Stomach (tissue), 9 donors: ENCODE measurements around the gene DHDDS. TPM values are rescaled to one million over a fixed set of nuclear protein-coding genes. Genes with fewer than 3 reads are reported as not detected.

Experiments
- DNase-seq, 2 donors: peaks; one replicate each; pipeline versions ENCODE4 v3.0.0 to v3.0.0-alpha.2; 2013 to 2019
- H3K27ac ChIP-seq, 5 donors: fragments of 200-600 bp in 4 of 5; sonication (generic) in 4 of 5; one replicate each; pipeline ENCODE4 v1.5.1; 2013 to 2019; ENCODE audit warnings: mild to moderate bottlenecking in 1 of 5, moderate library complexity in 1 of 5
- H3K27me3 ChIP-seq, 3 donors: fragments of 200-600 bp; sonication (generic); one replicate each; pipeline ENCODE4 v1.5.1; 2017 to 2019; ENCODE audit warnings: mixed run types in 1 of 3
- H3K36me3 ChIP-seq, 4 donors: fragments of 200-600 bp; sonication (generic); 1 replicate in 3 of 4; 2 replicates in 1 of 4; pipeline ENCODE4 v1.5.1; 2016 to 2019
- H3K4me1 ChIP-seq, 4 donors: fragments of 200-600 bp; sonication (generic); one replicate each; pipeline ENCODE4 v1.5.1; 2016 to 2019
- H3K4me3 ChIP-seq, 4 donors: fragments of 200-600 bp; sonication (generic) in 3 of 4; one replicate each; pipeline ENCODE4 v1.5.1; 2016 to 2019; ENCODE audit warnings: mild to moderate bottlenecking in 1 of 4
- H3K9me3 ChIP-seq, 4 donors: fragments of 200-600 bp; sonication (generic); one replicate each; pipeline ENCODE4 v1.5.1; 2016 to 2019
- EP300 ChIP-seq: sonication (generic); formaldehyde crosslinking; IDR thresholded peaks from one replicate; pipeline ENCODE4 v1.6.1; 2017; ENCODE audit warnings: antibody characterized with exemption
- POLR2A ChIP-seq, 4 donors: fragments of 450-650 bp; IDR thresholded peaks; one replicate each; pipeline ENCODE4 v1.6.1; 2016; ENCODE audit warnings: antibody characterized with exemption in 4 of 4, control low read depth in 2 of 4, mild to moderate bottlenecking in 1 of 4, moderate library complexity in 1 of 4
- POLR2AphosphoS5 ChIP-seq, 3 donors: sonication (generic); formaldehyde crosslinking; IDR thresholded peaks; one replicate each; pipeline ENCODE4 v1.6.1; 2016; ENCODE audit warnings: antibody characterized with exemption in 3 of 3
- WGBS, 5 donors: extraction: QIAGEN DNeasy Blood & Tissue Kit in 3 of 5; methylation state at CpG; one replicate each; pipeline versions ENCODE4 v1.1.5 to v1.1.7; 2013 to 2018; 5-methylcytosine and 5-hydroxymethylcytosine counted together
- intact Hi-C: fragments of 100-400 bp; cut with DNase I; formaldehyde crosslinking; loops from one replicate; pipeline ENCODE4 v1.15.1; 2023; ENCODE audit warnings: low total_unique reads
- polyA plus RNA-seq, 3 donors: library from polyadenylated mRNA; stranded (reverse); fragments of 200-250 nt; gene quantifications; one replicate each; pipeline ENCODE4 v1.2.3, GENCODE V29; 2013
- total RNA-seq, 5 donors: library from RNA; depleted of rRNA; stranded (reverse); fragments of >200 nt; gene quantifications; one replicate each; pipeline versions ENCODE4 v1.1.0 to v1.2.3, GENCODE V29; 2014 to 2016
- TF ChIP-seq, protein P1 (sequence below), 7 experiments: fragments of 450-650 bp in 4 of 7; fragments of 200-600 bp in 3 of 7; sonication (generic) in 3 of 7; IDR thresholded peaks; one replicate each; pipeline ENCODE4 v1.5.1; 2016 to 2019; ENCODE audit warnings: antibody characterized with exemption in 7 of 7, control low read depth in 2 of 7, mild to moderate bottlenecking in 1 of 7
- donor health status: healthy with polysubstance abuse.
- donor health status: Bipolar disorder and iron deficiency.
- donor health status: healthy.

The DHDDS gene
- total and polyA plus RNA-seq, 8 donors, result 15.3 to 63.6 (median 43.7) TPM

DNA sequence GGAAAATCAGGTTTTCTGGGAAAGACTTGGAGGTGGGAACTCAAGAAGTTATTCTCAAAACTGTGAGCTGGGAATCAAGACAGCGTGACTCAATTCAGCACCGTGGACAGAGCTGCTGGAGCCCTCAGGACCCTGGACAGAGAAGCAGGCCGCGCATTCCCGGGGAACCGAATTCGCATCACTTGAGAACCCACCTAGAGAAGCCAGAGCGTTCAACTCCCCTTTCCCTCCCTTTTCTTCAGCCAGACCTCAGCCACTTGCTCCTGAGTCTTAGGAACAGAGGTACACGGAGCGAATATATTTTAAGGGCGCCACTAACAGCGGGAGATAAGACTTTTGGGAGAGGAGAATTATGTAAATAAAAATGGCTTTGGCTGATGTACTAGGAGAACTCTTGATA is 23.5 kb upstream of the DHDDS start:
- intact Hi-C loops, result no loop called here
- 0 to 4% (median 2%) methylated on average over 12 of the region's 12 CpGs for WGBS, 5 donors
- Histone ChIP-seq H3K4me3 (no peak overlapping the region), H3K27me3 (peaks cover 20 to 72% (median 48%) of the 10 kb centered on the region in 3 donors), H3K27ac (no peak overlapping the region), H3K4me1 (peaks cover 0 to 11% (median 5%) of the 10 kb centered on the region in 4 donors), H3K36me3 (no peaks in the 10 kb centered on the region), H3K9me3 (no peaks in the 10 kb centered on the region)
- TF ChIP-seq EP300, result no peak
- peak; percentile 68 to 91 for DNase-seq

DNA sequence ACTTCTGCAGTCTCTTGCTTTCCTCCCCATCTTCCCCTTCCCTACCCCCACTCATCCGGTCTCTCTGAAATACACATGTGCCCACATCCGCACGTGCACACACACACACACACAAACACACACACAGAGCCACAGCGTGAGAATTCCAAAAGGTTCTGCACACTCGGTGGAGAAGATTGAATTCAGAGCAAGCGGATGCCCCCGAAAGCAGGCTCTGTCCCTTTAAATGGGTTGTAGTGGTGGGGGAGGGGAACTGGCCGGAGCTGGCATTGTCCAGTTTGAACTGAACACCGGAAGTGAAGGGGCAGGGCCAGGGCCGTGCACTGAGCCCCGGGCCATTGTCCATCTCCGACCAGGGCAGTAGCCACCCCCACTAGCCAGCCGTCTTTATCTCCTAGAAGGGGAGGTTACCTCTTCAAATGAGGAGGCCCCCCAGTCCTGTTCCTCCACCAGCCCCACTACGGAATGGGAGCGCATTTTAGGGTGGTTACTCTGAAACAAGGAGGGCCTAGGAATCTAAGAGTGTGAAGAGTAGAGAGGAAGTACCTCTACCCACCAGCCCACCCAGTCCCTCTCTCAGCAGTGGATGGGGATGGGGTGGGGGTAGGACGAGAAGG is 22.8 kb upstream of the DHDDS start:
- Histone ChIP-seq H3K36me3 (no peaks in the 10 kb centered on the region), H3K9me3 (no peaks in the 10 kb centered on the region), H3K4me1 (peaks cover 0 to 11% (median 5%) of the 10 kb centered on the region in 4 donors), H3K27me3 (peaks cover 20 to 72% (median 55%) of the 10 kb centered on the region in 3 donors), H3K4me3 (no peak overlapping the region), H3K27ac (no peak overlapping the region)
- intact Hi-C loops, result no loop called here
- WGBS, 5 donors, result 1 to 6% (median 3%) methylated on average over 13 to 16 of the region's 16 CpGs
- TF ChIP-seq POLR2AphosphoS5 (IDR thresholded peaks at IDR 0.05), result no peak
- TF ChIP-seq EP300, result no peak
- TF ChIP-seq POLR2A (IDR thresholded peaks at IDR 0.05), result no peak
- TF ChIP-seq, protein P1, sequence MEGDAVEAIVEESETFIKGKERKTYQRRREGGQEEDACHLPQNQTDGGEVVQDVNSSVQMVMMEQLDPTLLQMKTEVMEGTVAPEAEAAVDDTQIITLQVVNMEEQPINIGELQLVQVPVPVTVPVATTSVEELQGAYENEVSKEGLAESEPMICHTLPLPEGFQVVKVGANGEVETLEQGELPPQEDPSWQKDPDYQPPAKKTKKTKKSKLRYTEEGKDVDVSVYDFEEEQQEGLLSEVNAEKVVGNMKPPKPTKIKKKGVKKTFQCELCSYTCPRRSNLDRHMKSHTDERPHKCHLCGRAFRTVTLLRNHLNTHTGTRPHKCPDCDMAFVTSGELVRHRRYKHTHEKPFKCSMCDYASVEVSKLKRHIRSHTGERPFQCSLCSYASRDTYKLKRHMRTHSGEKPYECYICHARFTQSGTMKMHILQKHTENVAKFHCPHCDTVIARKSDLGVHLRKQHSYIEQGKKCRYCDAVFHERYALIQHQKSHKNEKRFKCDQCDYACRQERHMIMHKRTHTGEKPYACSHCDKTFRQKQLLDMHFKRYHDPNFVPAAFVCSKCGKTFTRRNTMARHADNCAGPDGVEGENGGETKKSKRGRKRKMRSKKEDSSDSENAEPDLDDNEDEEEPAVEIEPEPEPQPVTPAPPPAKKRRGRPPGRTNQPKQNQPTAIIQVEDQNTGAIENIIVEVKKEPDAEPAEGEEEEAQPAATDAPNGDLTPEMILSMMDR (IDR thresholded peaks at IDR 0.05), result no peak
- peak in 1 of 2 donors; percentile 42 for DNase-seq

DNA sequence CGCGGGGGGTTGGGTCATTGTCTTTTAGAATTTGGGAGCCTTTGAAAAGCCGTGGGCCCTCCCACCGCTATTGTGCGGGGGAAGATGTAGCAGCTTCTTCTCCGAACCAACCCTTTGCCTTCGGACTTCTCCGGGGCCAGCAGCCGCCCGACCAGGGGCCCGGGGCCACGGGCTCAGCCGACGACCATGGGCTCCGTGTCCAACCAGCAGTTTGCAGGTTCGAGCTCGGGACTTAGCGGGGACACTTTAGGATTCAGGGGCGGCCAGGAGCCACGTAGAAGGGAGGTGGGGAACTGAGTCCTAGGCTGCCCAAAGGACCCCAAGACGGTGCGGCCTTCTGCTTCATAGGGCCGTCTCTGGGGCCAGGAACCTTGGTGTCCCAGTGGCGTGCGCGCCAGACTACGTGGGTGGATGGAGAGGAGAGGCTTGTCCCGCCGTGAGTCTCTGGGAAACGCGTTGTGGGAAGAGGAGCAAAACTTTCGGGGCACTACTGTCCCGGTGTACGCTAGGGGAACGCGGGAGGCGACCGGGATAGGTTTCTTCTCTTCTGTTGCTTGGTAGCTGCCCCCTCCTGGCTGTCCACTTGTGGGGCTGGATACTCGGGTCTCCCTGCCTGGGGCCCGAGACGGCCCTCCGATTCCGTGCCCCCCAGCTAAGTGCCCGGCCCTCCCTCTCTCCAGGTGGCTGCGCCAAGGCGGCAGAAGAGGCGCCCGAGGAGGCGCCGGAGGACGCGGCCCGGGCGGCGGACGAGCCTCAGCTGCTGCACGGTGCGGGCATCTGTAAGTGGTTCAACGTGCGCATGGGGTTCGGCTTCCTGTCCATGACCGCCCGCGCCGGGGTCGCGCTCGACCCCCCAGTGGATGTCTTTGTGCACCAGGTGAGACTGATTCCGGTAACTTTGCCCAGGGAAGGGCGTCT is 21.2 kb upstream of the DHDDS start, which contains the start of gene LIN28A:
Gene LIN28A (plus strand): TSS at position 112 of the 918 bp plus-strand sequence. CDS start 75 bp downstream, at position 187.
- no peak for DNase-seq
- H3K27me3 ChIP-seq, result peaks cover 20 to 83% (median 68%) of the 10 kb centered on the region in 3 donors

DNA sequence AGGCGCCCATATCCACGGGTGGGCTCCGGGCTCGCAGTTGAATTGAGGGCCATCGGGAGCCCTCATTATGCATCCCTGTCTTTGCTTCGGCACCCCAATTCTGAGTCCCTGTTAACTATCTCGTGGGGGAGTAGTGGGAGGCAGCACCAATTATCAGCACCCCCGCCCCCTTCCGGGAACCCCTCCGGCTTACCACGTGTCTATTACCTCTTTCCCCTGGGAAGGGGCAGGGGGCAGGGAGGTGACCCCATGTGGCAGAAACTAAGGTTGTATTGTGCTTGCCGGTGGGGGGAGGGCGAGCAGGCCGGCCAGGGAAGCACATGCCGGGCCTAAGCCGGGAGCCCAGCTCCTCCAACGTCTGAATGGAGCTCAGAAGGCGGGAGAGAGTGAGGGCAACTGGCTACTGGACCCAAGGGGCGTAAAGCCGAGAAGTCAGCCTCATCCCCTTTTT is 20.5 kb upstream of the DHDDS start:
- DNase-seq, result no peak
- peaks cover 20 to 90% (median 68%) of the 10 kb centered on the region in 3 donors for H3K27me3 ChIP-seq
- no peak overlapping the region for H3K27ac ChIP-seq
- intact Hi-C loops, result no loop called here
- no peaks in the 10 kb centered on the region for H3K36me3 ChIP-seq
- TF ChIP-seq, protein P1 (IDR thresholded peaks at IDR 0.05), result no peak
- no peak for TF ChIP-seq EP300
- no peak for TF ChIP-seq POLR2AphosphoS5 (IDR thresholded peaks at IDR 0.05)
- TF ChIP-seq POLR2A (IDR thresholded peaks at IDR 0.05), result no peak
- 10 to 16% (median 11%) methylated on average over 20 of the region's 20 CpGs for WGBS, 5 donors
- H3K4me3 ChIP-seq, result no peak overlapping the region
- no peaks in the 10 kb centered on the region for H3K9me3 ChIP-seq
- peaks cover 0 to 11% (median 5%) of the 10 kb centered on the region in 4 donors for H3K4me1 ChIP-seq

More for the DNA sequence above, 21.2 kb upstream of the DHDDS start, which contains the start of gene LIN28A:
- H3K27ac ChIP-seq, result no peak within 1 kb of the TSS
- no peaks in the 10 kb centered on the region for H3K36me3 ChIP-seq
- no peaks in the 10 kb centered on the region for H3K9me3 ChIP-seq
- no peak within 1 kb of the TSS for H3K4me3 ChIP-seq
- TF ChIP-seq, protein P1 (IDR thresholded peaks at IDR 0.05), result no peak
- no peak for TF ChIP-seq POLR2A (IDR thresholded peaks at IDR 0.05)
- no peak for TF ChIP-seq POLR2AphosphoS5 (IDR thresholded peaks at IDR 0.05)
- no peak for TF ChIP-seq EP300
- intact Hi-C loops, result no loop called here
- peaks cover 0 to 11% (median 5%) of the 10 kb centered on the region in 4 donors for H3K4me1 ChIP-seq
- 3 to 6% (median 5%) methylated on average over 50 to 70 of the region's 70 CpGs for WGBS, 5 donors
